Stomach smooth muscle (tissue), 2 donors: Measurements from ENCODE around the gene CLN3.
"Not testable (repeated sequence)": the region's sequence is repeated elsewhere in the genome, so short reads cannot be mapped to it uniquely, and the experiment has no call there.

Experiments used
- H3K27ac ChIP-seq: one replicate; pipeline ENCODE4 v1.7.0; 2013; ENCODE audit warnings: mild to moderate bottlenecking, low read length, inconsistent platforms
- H3K27me3 ChIP-seq, 2 donors: one replicate each; pipeline ENCODE4 v1.7.0; 2013; ENCODE audit warnings: low read length in 2 of 2; ENCODE audit not compliant: insufficient read depth in 2 of 2, control insufficient read depth in 1 of 2
- H3K36me3 ChIP-seq, 2 donors: one replicate each; pipeline ENCODE4 v1.7.0; 2013; ENCODE audit warnings: low read length in 2 of 2; ENCODE audit not compliant: control insufficient read depth in 2 of 2, insufficient read depth in 2 of 2
- H3K4me1 ChIP-seq: one replicate; pipeline ENCODE4 v1.7.0; 2013; ENCODE audit warnings: low read length; ENCODE audit not compliant: control insufficient read depth, insufficient read depth
- H3K4me3 ChIP-seq, 2 donors: one replicate each; pipeline ENCODE4 v1.7.0; 2013; ENCODE audit warnings: low read length in 2 of 2
- H3K9ac ChIP-seq, 2 donors: one replicate each; pipeline ENCODE4 v1.7.0; 2013; ENCODE audit warnings: low read length in 2 of 2, mild to moderate bottlenecking in 1 of 2
- H3K9me3 ChIP-seq, 2 donors: one replicate each; pipeline ENCODE4 v1.7.0; 2013; ENCODE audit warnings: low read length in 2 of 2; ENCODE audit not compliant: control insufficient read depth in 2 of 2
- donor health status: healthy.
- donor health status: Pancreatic carcinoma.

Gene CLN3

GRCh38 chr16:28528463-28528867 is 36.6 kb upstream of the CLN3 start:
- no peak overlapping the region for H3K27ac ChIP-seq
- no peak overlapping the region for H3K9ac ChIP-seq
- H3K27me3 ChIP-seq = no peaks in the 10 kb centered on the region
- peaks cover 4% of the 10 kb centered on the region for H3K4me1 ChIP-seq
- H3K36me3 ChIP-seq = no peaks in the 10 kb centered on the region
- H3K9me3 ChIP-seq = no peaks in the 10 kb centered on the region
- no peak overlapping the region for H3K4me3 ChIP-seq

- Histone ChIP-seq H3K4me1 (peaks cover 4% of the 10 kb centered on the region), H3K9ac (no peak overlapping the region), H3K27me3 (no peaks in the 10 kb centered on the region), H3K9me3 (no peaks in the 10 kb centered on the region), H3K4me3 (no peak overlapping the region), H3K27ac (no peak overlapping the region), H3K36me3 (no peaks in the 10 kb centered on the region)
Observed at GRCh38 chr16:28527985-28528384, 36.1 kb upstream of the CLN3 start.

- not testable (repeated sequence) for H3K4me1 ChIP-seq, H3K36me3 ChIP-seq, H3K4me3 ChIP-seq, H3K27me3 ChIP-seq, H3K27ac ChIP-seq, H3K9ac ChIP-seq, H3K9me3 ChIP-seq
Observed at GRCh38 chr16:28527100-28527785, 35.4 kb upstream of the CLN3 start.

- no peak overlapping the region for H3K4me3 ChIP-seq
- no peaks in the 10 kb centered on the region for H3K4me1 ChIP-seq
- no peaks in the 10 kb centered on the region for H3K27me3 ChIP-seq
- no peak overlapping the region for H3K27ac ChIP-seq
- H3K36me3 ChIP-seq = no peaks in the 10 kb centered on the region
- H3K9ac ChIP-seq = no peak overlapping the region
- no peaks in the 10 kb centered on the region for H3K9me3 ChIP-seq
Observed at GRCh38 chr16:28526201-28527099, 34.6 kb upstream of the CLN3 start.

- H3K27ac ChIP-seq = no peak overlapping the region
- H3K9ac ChIP-seq = no peak overlapping the region
- H3K4me1 ChIP-seq = no peaks in the 10 kb centered on the region
- no peaks in the 10 kb centered on the region for H3K27me3 ChIP-seq
- H3K4me3 ChIP-seq = no peak overlapping the region
- no peaks in the 10 kb centered on the region for H3K36me3 ChIP-seq
- H3K9me3 ChIP-seq = no peaks in the 10 kb centered on the region
Observed at GRCh38 chr16:28524681-28525171, 32.9 kb upstream of the CLN3 start.

- no peak overlapping the region for H3K9ac ChIP-seq
- H3K4me3 ChIP-seq = no peak overlapping the region
- no peaks in the 10 kb centered on the region for H3K9me3 ChIP-seq
- no peaks in the 10 kb centered on the region for H3K4me1 ChIP-seq
- H3K36me3 ChIP-seq = no peaks in the 10 kb centered on the region
- no peaks in the 10 kb centered on the region for H3K27me3 ChIP-seq
- H3K27ac ChIP-seq = no peak overlapping the region
Observed at GRCh38 chr16:28522792-28523191, 30.9 kb upstream of the CLN3 start.

- no peaks in the 10 kb centered on the region for H3K9me3 ChIP-seq
- no peak overlapping the region for H3K27ac ChIP-seq
- H3K36me3 ChIP-seq = no peaks in the 10 kb centered on the region
- H3K27me3 ChIP-seq = no peaks in the 10 kb centered on the region
- H3K4me1 ChIP-seq = no peaks in the 10 kb centered on the region
- no peak overlapping the region for H3K4me3 ChIP-seq
- no peak overlapping the region for H3K9ac ChIP-seq
Observed at GRCh38 chr16:28521436-28521835, 29.6 kb upstream of the CLN3 start.

- Histone ChIP-seq H3K27me3 (no peaks in the 10 kb centered on the region), H3K4me1 (no peaks in the 10 kb centered on the region), H3K9me3 (no peaks in the 10 kb centered on the region), H3K4me3 (no peak overlapping the region), H3K36me3 (no peaks in the 10 kb centered on the region), H3K27ac (no peak overlapping the region), H3K9ac (no peak overlapping the region)
Observed at GRCh38 chr16:28520672-28521071, 28.8 kb upstream of the CLN3 start.

GRCh38 chr16:28514246-28514645 is 22.4 kb upstream of the CLN3 start:
- H3K9ac ChIP-seq = no peak overlapping the region
- no peak overlapping the region for H3K4me3 ChIP-seq
- no peak overlapping the region for H3K27ac ChIP-seq
- no peaks in the 10 kb centered on the region for H3K4me1 ChIP-seq
- no peaks in the 10 kb centered on the region for H3K9me3 ChIP-seq
- H3K27me3 ChIP-seq = no peaks in the 10 kb centered on the region
- H3K36me3 ChIP-seq = no peaks in the 10 kb centered on the region

GRCh38 chr16:28513484-28514181 is 21.8 kb upstream of the CLN3 start:
- Histone ChIP-seq H3K36me3 (no peaks in the 10 kb centered on the region), H3K4me3 (no peak overlapping the region), H3K27ac (no peak overlapping the region), H3K27me3 (no peaks in the 10 kb centered on the region), H3K4me1 (no peaks in the 10 kb centered on the region), H3K9me3 (no peaks in the 10 kb centered on the region), H3K9ac (no peak overlapping the region)
